ENCODE measurements around the gene EIF4A2.
"Not testable (repeated sequence)": the region's sequence is repeated elsewhere in the genome, so short reads cannot be mapped to it uniquely, and the experiment has no call there.

Gene EIF4A2

DNA sequence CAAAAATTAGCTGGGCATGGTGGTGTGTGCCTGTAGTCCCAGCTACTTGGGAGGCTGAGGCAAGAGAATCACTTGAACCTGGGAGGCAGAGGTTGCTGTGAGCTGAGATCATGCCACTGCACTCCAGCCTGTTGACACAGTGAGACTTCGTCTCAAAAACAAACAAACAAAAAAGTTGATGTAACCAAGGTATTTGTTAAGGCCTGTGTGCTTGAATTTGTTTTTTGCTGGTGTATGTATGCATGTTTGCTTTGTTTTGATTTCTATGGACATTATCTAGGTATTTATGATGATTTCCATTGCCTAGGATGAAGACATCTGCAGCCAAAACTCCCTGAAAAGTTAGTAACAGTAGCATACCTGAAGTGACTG is 39.0 kb downstream of the EIF4A2 start:
- DNase-seq, result not testable (repeated sequence)

DNA sequence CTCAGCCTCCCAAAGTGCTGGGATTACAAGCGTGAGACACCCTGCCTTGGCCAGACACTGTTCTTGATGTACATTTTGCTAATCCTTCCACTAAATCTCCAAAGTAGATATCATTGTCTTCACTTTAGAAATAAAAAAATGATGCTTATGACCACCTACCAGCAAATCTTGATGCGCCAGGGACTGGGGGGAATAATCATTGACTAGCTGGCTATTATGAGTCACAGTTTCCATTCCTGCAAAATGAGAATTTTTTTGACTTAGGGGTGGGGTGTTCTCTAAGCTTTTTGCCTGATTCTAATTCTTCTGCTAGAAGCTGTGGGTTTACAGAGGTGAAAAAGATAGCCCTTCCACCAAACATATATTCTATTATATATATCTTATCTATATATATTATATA is 40.0 kb downstream of the EIF4A2 start:
- DNase-seq, result no peak

DNA sequence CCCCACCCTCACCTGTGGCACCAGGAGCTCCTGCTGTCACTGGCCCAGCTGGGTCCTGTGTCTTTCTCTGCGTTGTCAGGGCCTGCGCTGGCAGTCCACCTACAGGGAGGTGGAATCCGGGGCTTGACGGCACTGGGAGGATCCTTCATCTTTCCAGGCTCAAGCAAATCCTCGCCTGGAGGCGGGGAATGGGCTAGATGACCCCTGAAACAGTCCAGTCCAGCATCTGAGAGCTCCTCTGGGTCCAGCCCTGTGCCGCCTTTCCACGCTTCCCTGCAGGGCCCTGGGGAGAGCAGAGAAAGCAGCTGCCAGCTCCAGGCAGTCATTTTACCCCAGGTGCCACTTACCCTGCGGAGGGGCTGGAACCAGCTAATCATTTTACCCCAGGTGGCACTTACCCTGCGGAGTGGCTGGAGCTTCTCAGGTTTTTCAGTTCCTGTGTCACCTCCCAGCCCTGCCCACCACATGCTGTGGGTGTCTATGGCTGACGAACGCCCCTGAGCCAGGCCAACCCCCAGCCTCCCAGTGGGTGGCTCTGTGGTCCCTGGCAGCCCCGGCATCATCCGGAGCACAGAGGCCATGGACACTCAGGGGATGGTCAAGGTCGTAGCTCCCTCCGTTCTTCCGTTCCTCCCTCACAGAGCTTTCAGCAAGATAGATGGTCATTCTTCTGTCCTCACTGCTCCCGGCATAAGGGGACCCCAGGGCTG is 41.2 kb downstream of the EIF4A2 start:
- no peak for DNase-seq

DNA sequence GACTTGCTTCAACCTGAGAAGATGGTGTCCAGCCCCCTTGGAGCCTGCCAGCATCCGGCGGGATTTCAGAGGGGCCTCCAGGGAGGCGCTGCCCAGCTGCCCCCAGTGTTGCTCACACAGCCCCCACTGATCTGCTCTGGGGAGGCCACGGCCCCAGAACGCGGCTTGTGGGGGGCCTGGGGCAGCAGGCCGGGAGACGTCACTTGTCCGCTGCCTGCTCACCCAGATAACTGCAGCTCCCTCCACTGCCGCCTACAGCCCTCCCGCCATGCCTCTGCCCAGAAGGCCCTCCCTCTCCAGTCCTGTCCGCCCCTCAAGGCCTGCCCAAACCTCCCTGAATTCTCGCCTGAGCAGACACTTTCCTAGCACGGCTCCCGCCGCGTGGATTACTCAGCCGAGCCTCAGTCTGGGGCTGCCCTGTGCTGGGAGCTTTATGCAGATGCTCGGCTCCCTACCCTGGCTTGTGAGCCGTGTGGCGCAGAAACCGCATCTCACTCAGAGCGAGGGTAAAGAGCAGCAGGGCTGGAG is 42.0 kb downstream of the EIF4A2 start:
- DNase-seq, result no peak

DNA sequence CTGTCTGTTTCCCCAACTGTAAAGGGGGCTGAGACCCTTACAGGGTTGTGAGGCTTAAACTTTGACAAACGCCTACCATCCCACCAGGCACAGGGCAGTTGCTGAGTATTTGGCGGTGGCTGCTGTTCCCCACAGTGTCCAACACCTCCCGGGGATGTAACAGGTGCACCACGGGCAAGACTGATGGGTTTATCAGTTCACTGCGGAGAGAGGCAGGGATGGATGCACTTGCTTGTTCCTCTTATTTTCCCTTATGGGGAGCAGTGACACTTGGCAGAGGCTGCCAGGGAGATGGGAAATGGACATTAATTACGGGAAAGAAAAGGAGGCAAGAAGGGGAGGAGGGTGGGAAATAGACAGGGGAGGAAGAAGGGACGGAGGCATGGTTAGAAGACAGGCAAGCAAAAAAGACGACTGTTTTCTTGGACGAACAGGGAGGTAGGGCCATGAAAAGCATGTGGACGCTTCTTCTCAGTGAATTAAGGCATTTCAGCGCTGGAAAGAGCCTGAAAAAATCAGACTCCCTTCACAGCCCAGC is 42.6 kb downstream of the EIF4A2 start:
- DNase-seq, result no peak

DNA sequence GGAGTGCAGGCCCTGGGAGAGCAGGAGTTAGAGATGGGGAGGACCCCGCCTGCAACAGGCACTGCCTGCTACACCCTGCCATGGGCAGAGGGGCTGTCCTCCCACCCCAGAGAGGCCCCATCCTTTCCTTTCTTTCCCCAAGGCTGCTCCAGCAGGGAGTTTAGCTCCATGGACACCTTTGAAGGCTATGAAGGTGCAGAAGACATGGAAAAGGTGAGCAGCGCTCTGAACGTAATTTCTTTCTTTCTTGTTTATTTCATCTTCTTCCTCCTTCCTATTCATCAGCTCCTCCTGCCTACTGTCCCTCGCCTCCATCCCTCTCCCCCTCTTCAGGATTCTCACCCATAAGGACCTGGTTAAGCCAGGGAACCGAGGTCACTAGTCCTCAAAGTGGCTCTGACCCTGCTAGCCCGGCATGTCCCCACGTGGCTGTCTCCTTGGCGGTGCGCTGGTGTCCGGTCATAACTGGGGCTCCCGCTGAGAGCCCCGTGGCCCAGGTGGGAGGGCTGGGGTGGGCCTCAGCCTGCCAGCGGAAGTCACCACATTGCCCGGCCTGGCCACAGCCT is 43.1 kb downstream of the EIF4A2 start:
- no peak for DNase-seq

DNA sequence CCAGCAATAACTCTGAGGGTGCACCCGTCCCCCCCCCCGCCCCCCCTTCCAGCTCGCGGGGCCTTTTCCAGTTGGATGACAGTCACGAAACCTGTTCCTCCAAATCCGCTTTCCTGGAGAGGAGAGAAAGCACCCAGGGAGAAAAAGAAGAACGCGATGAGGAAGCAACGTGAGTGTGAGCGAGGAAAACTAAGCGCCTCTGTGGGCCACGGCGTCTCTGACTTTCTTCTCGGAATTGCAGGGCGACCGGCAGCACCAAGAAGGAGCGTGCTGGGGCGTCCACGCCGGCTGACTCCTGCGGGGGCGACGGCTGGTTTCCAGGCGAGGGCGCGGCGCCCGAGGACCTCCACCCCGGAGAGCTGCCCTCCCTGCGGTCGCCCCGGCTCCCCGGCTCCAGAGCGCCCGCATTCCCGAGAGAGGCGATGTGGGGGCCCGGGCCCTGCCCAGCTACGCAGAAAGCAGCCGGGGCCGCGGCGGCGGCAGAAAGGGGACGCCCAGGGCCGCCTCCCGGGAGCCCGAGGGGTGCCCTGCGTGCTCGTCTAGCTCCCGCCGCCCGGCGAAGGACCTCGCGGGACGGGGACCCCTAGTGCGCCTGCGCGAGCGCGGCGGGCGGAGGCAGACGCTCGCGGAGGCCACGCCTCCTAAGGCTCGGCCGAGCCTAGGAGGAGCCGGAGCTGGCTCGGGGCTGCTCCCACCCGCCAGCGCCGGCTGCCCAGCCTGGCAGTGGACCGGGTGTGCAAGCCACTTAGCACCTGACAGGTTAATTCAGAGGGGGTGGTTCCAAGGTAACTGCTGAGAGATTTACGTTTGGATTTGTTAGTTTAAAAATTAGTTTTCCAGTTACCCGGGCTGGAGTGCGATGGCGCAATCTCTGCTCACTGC is 43.8 kb downstream of the EIF4A2 start:
- peak; percentile 66 to 82 for DNase-seq

DNA sequence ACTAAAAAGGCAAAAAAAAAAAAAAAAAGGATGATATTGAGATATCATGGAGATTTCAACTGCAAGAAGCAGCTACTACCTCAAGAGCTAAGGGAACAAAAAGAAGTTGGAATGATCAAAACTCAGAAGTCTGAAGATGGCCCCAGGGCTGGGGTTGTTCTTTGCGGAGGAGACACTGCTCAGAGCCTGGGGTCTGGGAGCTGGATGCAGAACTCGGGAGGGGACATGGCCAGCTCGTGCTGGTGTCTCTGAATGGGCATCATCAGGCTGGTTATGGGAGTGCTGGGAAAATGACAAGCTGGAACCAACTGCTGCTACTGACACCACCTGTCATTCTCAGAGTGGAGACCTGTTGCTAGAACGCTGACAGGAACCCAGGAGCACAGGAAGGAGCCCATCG is 45.0 kb downstream of the EIF4A2 start:
- no peak for DNase-seq

DNA sequence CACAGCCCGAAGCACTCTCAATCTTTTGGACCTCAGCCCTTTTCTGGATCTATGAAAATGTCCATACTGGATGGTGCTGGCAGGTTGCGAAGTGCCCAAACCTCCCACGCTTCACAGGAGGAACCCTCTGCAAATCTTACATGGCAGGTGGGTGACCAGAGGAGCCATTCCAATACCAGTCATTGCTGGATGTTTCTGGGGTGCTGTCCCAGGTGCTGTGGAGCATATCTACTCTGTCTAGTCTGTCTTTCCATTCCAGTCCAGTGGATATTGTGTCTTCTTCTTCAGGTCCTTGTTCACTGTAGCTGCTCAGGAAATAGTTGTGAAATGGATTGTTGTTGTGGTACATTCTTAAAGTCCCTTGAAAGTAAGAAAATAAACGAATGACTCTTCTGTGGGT is 48.4 kb downstream of the EIF4A2 start:
- DNase-seq, result no peak

DNA sequence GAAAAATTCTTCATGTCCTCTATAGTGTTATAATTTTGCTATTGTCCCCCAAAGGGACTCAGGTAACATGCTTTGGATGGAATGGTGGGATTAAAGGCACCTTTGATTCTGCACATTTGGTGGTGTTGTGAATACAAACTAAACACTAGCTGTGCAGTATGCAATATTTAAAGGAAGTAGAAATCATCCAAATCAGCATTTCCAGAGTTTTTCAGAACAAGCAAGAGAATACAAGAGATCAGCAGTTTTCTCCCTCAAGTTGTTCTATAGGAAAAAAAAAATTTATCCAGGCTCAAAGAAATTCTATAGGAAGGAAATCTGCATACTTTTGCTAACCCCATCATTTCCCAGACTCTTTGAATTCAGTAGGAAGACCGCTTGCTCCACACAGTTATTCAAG is 48.9 kb downstream of the EIF4A2 start:
- DNase-seq, result no peak

Data from Kasumi-1 (cell line).